HG03039 (cell line): ENCODE results near the gene EMP2.

Experiments
- ATAC-seq: cut with Tn5 transposase; IDR thresholded peaks from one replicate; pipeline ENCODE4 v1.9.1; 2021; ENCODE audit warnings: mild to moderate bottlenecking, moderate library complexity; ENCODE audit not compliant: unreplicated experiment

EMP2 gene

DNA sequence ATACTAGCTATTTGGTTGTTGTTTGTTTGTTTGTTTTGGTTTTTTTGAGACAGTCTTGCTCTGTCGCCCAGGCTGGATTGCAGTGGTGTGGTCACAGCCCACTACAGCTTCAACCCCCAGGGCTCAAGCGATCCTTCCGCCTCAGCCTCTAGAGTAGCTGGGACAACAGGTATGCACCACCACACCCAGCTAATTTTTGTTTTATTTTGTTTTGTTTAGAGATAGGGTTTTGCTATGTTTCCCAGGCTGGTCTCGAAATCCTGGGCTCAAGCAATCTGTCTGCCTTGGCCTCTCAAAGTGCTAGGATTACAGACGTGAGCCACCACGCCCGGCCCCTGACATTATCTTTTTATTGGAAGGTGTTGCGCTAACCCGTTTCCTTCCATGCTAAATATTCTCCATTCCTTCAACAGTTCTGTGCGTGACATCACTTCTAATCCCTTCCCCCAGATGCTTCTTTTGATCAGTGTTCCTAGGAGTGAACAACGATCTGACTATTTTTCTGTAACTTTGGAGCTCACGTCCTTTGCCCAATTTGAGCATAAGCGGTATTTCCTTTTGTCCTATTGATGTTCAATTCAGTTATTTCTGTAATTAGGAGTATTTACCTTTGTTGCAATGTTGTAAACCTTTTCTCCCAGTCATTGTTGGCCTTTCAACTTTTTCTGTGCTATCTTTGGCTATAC lies 30.2 kb upstream of the EMP2 start:
- no peak for ATAC-seq

DNA sequence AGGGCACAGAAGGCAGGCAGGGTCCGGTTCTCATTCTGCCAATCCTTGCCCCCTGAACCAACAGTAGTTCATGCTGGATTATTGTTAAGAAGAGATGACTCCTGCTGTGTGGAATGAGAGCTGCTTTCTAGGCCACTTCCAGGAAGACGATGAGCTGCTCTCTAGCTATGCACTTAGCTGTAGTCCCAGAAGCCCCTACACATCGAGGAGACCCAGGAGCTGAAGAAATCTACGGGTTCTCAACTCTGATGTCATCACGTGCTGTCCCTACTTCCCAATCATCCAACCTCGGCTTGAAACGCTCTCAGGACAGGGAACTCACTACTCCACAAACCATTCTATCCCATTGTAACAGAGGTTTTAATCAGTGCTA lies 29.0 kb upstream of the EMP2 start:
- no peak for ATAC-seq

DNA sequence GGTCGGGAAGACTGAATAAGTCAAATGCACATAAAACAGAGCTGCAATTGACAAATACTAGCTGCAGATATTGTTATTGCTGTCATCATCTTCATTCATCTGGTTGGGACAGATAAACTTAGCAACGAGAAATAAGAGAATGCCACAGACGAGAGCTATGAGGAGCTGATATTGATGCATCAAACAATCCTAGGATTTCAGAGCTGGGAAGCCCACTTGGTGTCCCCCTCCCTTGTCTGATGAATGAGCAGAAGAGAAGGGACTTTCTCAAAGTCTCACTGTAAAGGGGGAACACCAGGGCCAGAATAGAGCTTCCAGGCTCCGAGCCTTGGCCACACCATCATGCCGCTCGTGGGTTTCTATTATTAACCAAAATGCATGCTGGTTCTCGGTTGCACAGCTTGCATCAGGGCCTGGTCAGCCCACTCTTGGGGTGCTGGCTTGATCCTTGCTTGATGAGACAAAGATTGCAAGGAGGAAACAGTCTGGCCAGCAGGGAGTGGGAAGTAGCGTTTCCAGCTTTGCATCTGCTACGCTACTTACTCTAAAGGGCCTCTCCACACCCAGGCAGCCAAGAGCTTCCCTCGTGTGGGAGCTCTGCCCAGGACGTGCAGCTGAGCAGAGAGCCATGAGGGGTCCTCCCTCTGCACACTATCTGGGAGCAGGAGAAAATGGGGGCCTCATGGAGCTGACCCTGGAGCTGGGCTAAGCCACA lies 28.4 kb upstream of the EMP2 start:
- no peak for ATAC-seq

GRCh38 chr16:10607157-10607556 lies 26.8 kb upstream of the EMP2 start:
- no peak for ATAC-seq

DNA sequence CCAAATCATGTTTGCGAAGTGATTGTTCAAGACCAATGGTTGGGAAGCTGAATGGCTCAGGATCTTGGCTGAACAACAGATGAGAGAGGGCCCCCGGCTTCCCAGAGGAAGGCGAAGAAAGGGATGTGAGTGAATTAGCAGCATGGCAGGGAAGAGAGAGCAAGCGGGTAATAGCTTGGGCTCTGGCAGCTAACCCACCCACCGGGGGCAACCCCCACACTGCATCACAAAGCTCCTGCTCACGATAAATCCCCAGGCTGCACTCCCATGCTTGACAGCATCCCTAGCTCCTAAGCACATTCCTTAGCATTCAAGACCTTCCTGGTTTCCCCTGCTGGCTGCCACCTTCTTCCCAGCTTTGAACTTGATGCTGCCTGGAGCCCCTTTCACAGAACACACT lies 26.2 kb upstream of the EMP2 start:
- no peak for ATAC-seq

DNA sequence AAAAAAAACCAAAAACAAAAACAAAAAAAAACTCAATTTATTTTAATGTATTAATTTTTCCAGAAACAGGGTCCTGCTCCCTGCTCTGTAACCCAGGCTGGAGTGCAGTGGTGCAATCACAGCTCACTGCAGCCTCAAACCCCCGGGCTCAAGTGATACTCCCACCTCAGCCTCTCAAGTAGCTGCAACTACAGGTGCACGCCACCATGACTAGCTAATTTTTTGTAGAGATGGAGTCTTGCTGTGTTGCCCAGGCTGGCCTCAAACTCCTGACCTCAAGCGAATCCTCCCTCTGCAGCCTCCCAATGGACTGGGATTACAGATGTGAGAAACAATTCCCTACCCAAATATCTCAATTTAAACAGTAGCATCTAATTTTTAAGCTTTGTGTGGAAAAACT lies 25.2 kb upstream of the EMP2 start:
- no peak for ATAC-seq

GRCh38 chr16:10601444-10602408 lies 21.3 kb upstream of the EMP2 start:
- no peak for ATAC-seq

DNA sequence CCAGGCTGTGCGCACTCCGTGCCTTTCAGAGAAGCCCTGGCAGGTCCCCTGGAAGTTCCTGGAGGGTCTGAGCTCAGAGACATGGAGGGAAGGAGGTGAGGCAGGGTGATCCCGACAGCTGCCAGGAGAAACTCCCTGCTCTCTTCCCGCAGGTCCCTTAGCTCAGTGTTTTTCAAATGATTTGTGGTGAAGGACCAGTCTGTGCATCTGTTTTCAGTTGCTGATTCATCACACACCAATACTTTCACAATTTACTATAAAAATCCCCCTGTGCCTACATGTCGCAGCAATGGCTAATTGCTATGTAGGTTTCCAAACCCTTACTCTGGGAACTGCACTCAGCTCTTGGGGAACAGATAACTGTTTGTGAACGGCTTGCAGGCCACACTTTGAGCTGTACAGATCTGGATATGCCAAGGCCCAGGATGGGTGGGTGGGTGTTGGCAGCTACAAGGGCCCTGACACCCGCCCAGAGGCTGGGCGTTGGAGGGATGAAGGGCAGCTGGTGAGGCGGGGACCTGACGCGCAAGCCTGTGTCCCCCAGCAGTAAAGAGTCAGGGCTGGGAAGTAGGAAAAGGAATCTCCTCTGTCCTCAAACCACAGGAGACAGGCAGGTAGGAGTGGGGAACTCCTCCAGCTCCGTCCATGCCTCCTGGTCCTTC lies 20.5 kb upstream of the EMP2 start:
- ATAC-seq = no peak

GRCh38 chr16:10599626-10600025 lies 19.2 kb upstream of the EMP2 start:
- ATAC-seq = no peak

DNA sequence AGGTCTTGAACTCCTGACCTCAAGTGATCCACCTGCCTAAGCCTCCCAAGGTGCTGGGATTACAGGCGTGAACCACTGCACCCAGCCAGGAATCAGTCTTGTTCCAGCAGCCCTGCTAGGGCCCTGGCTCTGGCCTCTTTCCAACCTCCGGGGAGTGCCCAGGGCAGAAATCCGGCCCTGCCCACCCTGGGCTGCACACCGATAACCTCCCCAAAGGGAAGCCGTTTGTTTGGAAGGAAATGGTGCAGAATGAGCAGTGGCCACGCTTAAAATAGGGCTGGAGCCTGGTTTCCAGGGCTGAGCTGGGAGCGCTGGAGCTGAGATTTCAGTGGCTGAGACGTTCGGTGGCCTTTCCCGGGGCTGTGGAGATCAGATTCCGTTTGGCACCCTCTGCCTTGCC lies 17.8 kb upstream of the EMP2 start:
- ATAC-seq = no peak

- ATAC-seq = no peak
Measured at GRCh38 chr16:10597187-10597601, 16.8 kb upstream of the EMP2 start.

- no peak for ATAC-seq
Measured at GRCh38 chr16:10594312-10594950, 14.0 kb upstream of the EMP2 start.

DNA sequence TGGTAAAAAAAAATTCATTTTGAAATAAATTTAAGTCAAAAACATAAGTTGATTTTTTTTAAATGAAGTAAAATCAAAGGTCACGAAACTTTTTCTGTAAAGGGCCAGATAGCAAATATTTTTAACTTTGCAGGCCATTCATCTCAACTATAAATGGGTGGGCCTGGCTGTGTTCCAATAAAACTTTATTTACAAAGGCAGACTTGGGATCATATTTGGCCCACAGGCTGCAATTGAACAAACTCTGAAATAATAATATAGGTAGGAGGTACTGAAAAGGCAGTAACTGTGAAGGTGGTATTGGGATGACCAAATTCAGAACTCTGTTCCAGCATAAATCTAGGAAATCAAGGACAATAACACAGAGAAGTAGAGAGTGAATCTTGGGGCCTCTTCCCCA lies 12.2 kb upstream of the EMP2 start:
- no peak for ATAC-seq

DNA sequence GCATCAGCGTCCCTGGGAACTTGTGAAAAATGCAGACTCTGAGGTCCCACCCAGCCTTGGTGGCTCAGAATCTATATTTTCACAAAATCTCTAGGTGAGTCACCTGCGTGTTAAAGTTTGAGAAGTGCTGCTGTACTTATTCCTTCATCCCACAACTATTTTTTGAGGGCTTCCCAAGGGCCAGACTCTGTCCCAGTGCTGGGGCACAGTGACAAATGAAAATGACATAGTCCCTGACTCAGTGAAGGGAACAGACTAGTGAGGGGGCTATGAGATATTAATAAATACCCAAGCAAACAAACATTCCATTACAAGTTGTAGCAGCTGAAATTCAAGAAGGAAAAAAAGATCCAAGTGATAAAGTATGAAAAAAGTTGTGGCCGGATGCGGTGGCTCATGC lies 9.9 kb upstream of the EMP2 start:
- ATAC-seq = no peak

- no peak for ATAC-seq
Measured at GRCh38 chr16:10589109-10589508, 8.7 kb upstream of the EMP2 start.

DNA sequence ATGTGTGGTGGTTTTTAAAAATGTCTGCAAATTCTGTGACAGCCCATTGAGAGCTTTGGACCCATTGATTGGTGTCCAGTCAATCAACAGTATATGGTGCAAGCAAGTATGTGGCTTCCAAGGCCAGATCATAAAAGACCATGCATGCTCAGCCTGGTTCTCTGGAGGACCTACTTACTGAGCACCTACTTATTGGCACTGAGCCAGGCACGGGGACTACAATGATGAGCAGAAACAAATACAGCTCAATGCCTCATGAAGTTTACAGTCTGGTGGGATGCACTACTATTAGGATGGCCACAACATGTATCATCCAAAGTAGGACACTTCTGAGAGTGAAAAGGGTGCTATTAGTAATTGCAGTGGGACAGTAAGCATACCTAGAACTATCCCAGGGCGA lies 7.2 kb upstream of the EMP2 start:
- ATAC-seq = no peak

GRCh38 chr16:10584981-10585438 lies 4.6 kb upstream of the EMP2 start:
- ATAC-seq = no peak

DNA sequence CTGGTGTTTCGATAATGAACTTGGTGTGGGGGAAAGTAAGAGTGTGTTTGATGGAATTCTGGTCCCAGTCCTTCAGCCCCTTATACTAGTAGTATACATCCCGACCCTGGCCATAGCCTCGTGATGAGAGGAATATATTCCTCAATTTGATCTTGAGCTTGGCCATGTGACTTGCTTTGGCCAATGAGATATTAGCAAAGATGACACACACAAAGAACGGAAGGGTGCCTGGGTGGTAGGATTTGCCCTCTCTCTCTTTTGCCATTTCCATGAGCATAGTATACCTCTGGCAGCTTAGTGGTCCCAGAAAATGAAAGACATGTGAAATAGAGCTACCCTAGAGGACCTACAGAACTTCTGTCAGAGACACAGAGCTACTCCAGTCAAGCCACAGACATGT lies 2.9 kb upstream of the EMP2 start:
- no peak for ATAC-seq

GRCh38 chr16:10581507-10581906 lies 1.1 kb upstream of the EMP2 start:
- no peak for ATAC-seq

DNA sequence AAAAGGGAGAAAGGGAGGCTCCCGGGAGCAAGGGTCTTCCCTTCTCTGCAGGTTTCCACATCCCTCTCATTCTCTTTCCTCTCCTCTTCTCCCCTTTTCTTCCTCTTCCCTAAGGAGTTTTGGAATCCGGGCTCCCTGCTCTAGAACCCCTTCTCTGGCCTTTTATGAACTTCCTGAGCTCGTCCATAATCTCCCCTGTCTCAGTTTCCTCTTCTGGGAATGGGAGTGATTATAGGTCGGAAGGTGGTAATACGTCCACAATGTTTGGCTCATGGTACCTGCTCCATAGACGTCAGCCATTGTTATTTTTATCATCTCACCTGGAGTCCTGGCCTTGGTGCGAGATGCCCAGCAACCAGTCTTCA lies 467 bp upstream of the EMP2 start:
- no peak for ATAC-seq

GRCh38 chr16:10579575-10579964 lies 828 bp downstream of the EMP2 start:
- ATAC-seq = no peak
